ENCODE measurements around the gene PRKAR1B. TPM values are rescaled to one million over a fixed set of nuclear protein-coding genes. Genes with fewer than 3 reads are reported as not detected.

PRKAR1B gene
- total and polyA plus RNA-seq, 10 of the 15 experiments (the other 5 are each of a cell fraction or from before 2014, with no cell fraction given) = 1.4 to 45.6 (median 19.3) TPM

GRCh38 chr7:505171-505570 lies 221.9 kb downstream of the PRKAR1B start (continued):
- TF ChIP-seq, protein P1, sequence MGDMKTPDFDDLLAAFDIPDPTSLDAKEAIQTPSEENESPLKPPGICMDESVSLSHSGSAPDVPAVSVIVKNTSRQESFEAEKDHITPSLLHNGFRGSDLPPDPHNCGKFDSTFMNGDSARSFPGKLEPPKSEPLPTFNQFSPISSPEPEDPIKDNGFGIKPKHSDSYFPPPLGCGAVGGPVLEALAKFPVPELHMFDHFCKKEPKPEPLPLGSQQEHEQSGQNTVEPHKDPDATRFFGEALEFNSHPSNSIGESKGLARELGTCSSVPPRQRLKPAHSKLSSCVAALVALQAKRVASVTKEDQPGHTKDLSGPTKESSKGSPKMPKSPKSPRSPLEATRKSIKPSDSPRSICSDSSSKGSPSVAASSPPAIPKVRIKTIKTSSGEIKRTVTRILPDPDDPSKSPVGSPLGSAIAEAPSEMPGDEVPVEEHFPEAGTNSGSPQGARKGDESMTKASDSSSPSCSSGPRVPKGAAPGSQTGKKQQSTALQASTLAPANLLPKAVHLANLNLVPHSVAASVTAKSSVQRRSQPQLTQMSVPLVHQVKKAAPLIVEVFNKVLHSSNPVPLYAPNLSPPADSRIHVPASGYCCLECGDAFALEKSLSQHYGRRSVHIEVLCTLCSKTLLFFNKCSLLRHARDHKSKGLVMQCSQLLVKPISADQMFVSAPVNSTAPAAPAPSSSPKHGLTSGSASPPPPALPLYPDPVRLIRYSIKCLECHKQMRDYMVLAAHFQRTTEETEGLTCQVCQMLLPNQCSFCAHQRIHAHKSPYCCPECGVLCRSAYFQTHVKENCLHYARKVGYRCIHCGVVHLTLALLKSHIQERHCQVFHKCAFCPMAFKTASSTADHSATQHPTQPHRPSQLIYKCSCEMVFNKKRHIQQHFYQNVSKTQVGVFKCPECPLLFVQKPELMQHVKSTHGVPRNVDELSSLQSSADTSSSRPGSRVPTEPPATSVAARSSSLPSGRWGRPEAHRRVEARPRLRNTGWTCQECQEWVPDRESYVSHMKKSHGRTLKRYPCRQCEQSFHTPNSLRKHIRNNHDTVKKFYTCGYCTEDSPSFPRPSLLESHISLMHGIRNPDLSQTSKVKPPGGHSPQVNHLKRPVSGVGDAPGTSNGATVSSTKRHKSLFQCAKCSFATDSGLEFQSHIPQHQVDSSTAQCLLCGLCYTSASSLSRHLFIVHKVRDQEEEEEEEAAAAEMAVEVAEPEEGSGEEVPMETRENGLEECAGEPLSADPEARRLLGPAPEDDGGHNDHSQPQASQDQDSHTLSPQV (IDR thresholded peaks at IDR 0.05) = no peak
- TF ChIP-seq USF1 (IDR thresholded peaks at IDR 0.05; ENCODE audit: borderline replicate concordance, extremely low read length, insufficient read depth, low read depth, low read length) (no peak), NFIC (IDR thresholded peaks at IDR 0.05; ENCODE audit: low read depth, low read length) (no peak), MTA3 (IDR thresholded peaks at IDR 0.05; ENCODE audit: borderline replicate concordance, low read length) (no peak), BHLHE40 (IDR thresholded peaks at IDR 0.05; ENCODE audit: borderline replicate concordance in 1 of 2, low read depth in 2 of 2, low read length in 1 of 2) (no peak), SMC3 (IDR thresholded peaks at IDR 0.05; ENCODE audit: borderline replicate concordance, low read length) (no peak), FOS (IDR thresholded peaks at IDR 0.05; ENCODE audit: borderline replicate concordance, extremely low read depth, insufficient read length) (no peak), CHD4 (IDR thresholded peaks at IDR 0.05) (no peak), NR2C1 (IDR thresholded peaks at IDR 0.05) (no peak)
- TF ChIP-seq, protein P2, sequence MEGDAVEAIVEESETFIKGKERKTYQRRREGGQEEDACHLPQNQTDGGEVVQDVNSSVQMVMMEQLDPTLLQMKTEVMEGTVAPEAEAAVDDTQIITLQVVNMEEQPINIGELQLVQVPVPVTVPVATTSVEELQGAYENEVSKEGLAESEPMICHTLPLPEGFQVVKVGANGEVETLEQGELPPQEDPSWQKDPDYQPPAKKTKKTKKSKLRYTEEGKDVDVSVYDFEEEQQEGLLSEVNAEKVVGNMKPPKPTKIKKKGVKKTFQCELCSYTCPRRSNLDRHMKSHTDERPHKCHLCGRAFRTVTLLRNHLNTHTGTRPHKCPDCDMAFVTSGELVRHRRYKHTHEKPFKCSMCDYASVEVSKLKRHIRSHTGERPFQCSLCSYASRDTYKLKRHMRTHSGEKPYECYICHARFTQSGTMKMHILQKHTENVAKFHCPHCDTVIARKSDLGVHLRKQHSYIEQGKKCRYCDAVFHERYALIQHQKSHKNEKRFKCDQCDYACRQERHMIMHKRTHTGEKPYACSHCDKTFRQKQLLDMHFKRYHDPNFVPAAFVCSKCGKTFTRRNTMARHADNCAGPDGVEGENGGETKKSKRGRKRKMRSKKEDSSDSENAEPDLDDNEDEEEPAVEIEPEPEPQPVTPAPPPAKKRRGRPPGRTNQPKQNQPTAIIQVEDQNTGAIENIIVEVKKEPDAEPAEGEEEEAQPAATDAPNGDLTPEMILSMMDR (IDR thresholded peaks at IDR 0.05 in 2 of 3, conservative IDR thresholded peaks at IDR 0.05 in 1 of 3; ENCODE audit: control insufficient read depth in 2 of 3, extremely low read depth in 1 of 3, insufficient read depth in 1 of 3, low read depth in 3 of 3, low read length in 3 of 3) = no peak

Measured in GM12878 (cell line).